Loucy (cell line): Measurements from ENCODE around the gene AP3B2.

Source experiments
- CTCF ChIP-seq: fragments of 200-600 bp; sonication (generic); conservative IDR thresholded peaks from 2 replicates; pipeline ENCODE4 v1.5.1; 2014; ENCODE audit warnings: mild to moderate bottlenecking, antibody characterized with exemption, low read length
- EZH2phosphoT487 ChIP-seq: fragments of 200-600 bp; IDR thresholded peaks from 2 replicates; pipeline ENCODE4 v1.6.1; 2018; ENCODE audit warnings: antibody characterized with exemption, mild to moderate bottlenecking, moderate library complexity, borderline replicate concordance

DNA sequence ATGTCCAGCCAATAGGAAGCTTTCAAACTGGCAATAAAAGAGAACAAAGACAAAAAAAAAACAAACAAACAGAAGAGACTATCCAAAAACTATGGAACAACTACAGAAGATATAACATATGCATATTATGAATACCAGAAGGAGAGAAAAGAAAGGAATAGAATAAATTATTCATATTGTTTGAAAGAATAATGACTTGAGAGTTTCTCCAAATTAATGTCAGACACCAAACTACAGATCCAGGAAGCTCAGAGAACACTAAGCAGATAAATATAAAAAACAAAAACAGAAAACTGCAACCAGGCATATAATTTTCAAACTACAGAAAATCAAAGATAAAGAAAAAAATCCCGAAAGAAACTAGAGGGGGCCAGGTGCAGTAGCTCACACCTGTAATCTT is 34.1 kb upstream of the AP3B2 start:
- no peak for TF ChIP-seq CTCF
- no peak for TF ChIP-seq EZH2phosphoT487
